Measurements from ENCODE around the gene SKIDA1. TPM values are rescaled to one million over a fixed set of nuclear protein-coding genes. Genes with fewer than 3 reads are reported as not detected.
A peak's percentile ranks its signal among the peaks of the same experiment; 100 is the strongest.

SKIDA1 gene
- total RNA-seq, 1 experiment from 2014 or later, result 10.4 TPM

- H3K4me3 ChIP-seq (ENCODE audit: insufficient read depth, low read depth, low read length), result peak overlapping the region; percentile 82
- H3K36me3 ChIP-seq (replicated peaks; ENCODE audit: control insufficient read depth, insufficient read depth, low read length), result no peaks in the 10 kb centered on the region
- H3K27me3 ChIP-seq (ENCODE audit: control insufficient read depth, insufficient read depth, low read length), result peaks cover 33% of the 10 kb centered on the region
- DNase-seq, result peak; percentile 66
Measured at GRCh38 chr10:21495002-21495751, 30.3 kb downstream of the SKIDA1 start.

GRCh38 chr10:21494191-21495001 lies 31.1 kb downstream of the SKIDA1 start:
- peak overlapping the region; percentile 82 for H3K4me3 ChIP-seq (ENCODE audit: insufficient read depth, low read depth, low read length)
- peaks cover 25% of the 10 kb centered on the region for H3K27me3 ChIP-seq (ENCODE audit: control insufficient read depth, insufficient read depth, low read length)
- DNase-seq, result peak; percentile 77
- no peaks in the 10 kb centered on the region for H3K36me3 ChIP-seq (replicated peaks; ENCODE audit: control insufficient read depth, insufficient read depth, low read length)

- peak overlapping the region; percentile 82; the same call in 1 of the 2 replicates for H3K4me3 ChIP-seq (ENCODE audit: insufficient read depth, low read depth, low read length)
- no peaks in the 10 kb centered on the region for H3K36me3 ChIP-seq (replicated peaks; ENCODE audit: control insufficient read depth, insufficient read depth, low read length)
- peaks cover 19% of the 10 kb centered on the region; the same call in 1 of the 2 replicates for H3K27me3 ChIP-seq (ENCODE audit: control insufficient read depth, insufficient read depth, low read length)
- DNase-seq, result no peak
Measured at GRCh38 chr10:21493784-21494183, 31.7 kb downstream of the SKIDA1 start.

GRCh38 chr10:21492421-21492820 lies 33.1 kb downstream of the SKIDA1 start:
- H3K36me3 ChIP-seq (replicated peaks; ENCODE audit: control insufficient read depth, insufficient read depth, low read length), result no peaks in the 10 kb centered on the region
- H3K4me3 ChIP-seq (ENCODE audit: insufficient read depth, low read depth, low read length), result no peak overlapping the region
- no peak for DNase-seq
- peaks cover 5% of the 10 kb centered on the region; the same call in 1 of the 2 replicates for H3K27me3 ChIP-seq (ENCODE audit: control insufficient read depth, insufficient read depth, low read length)

GRCh38 chr10:21490711-21491105 lies 34.8 kb downstream of the SKIDA1 start:
- DNase-seq, result no peak
- Histone ChIP-seq H3K4me3 (ENCODE audit: insufficient read depth, low read depth, low read length) (no peak overlapping the region), H3K27me3 (ENCODE audit: control insufficient read depth, insufficient read depth, low read length) (peaks cover 5% of the 10 kb centered on the region; the same call in 1 of the 2 replicates), H3K36me3 (replicated peaks; ENCODE audit: control insufficient read depth, insufficient read depth, low read length) (no peaks in the 10 kb centered on the region)

- Histone ChIP-seq H3K36me3 (replicated peaks; ENCODE audit: control insufficient read depth, insufficient read depth, low read length) (no peaks in the 10 kb centered on the region), H3K4me3 (ENCODE audit: insufficient read depth, low read depth, low read length) (no peak overlapping the region)
- no peak for DNase-seq
Measured at GRCh38 chr10:21490028-21490710, 35.3 kb downstream of the SKIDA1 start.

GRCh38 chr10:21488957-21489446 lies 36.5 kb downstream of the SKIDA1 start:
- DNase-seq, result no peak
- Histone ChIP-seq H3K36me3 (replicated peaks; ENCODE audit: control insufficient read depth, insufficient read depth, low read length) (no peaks in the 10 kb centered on the region), H3K4me3 (ENCODE audit: insufficient read depth, low read depth, low read length) (no peak overlapping the region), H3K27me3 (ENCODE audit: control insufficient read depth, insufficient read depth, low read length) (peaks cover 2% of the 10 kb centered on the region; the same call in 1 of the 2 replicates)

More at GRCh38 chr10:21490028-21490710, 35.3 kb downstream of the SKIDA1 start:
- peaks cover 5% of the 10 kb centered on the region; the same call in 1 of the 2 replicates for H3K27me3 ChIP-seq (ENCODE audit: control insufficient read depth, insufficient read depth, low read length)

- Histone ChIP-seq H3K4me3 (ENCODE audit: insufficient read depth, low read depth, low read length) (no peak overlapping the region), H3K36me3 (replicated peaks; ENCODE audit: control insufficient read depth, insufficient read depth, low read length) (no peaks in the 10 kb centered on the region), H3K27me3 (ENCODE audit: control insufficient read depth, insufficient read depth, low read length) (no peaks in the 10 kb centered on the region)
- DNase-seq, result no peak
Measured at GRCh38 chr10:21488246-21488956, 37.1 kb downstream of the SKIDA1 start.

- DNase-seq, result no peak
- Histone ChIP-seq H3K27me3 (ENCODE audit: control insufficient read depth, insufficient read depth, low read length) (no peaks in the 10 kb centered on the region), H3K4me3 (ENCODE audit: insufficient read depth, low read depth, low read length) (no peak overlapping the region), H3K36me3 (replicated peaks; ENCODE audit: control insufficient read depth, insufficient read depth, low read length) (no peaks in the 10 kb centered on the region)
Measured at GRCh38 chr10:21487416-21488180, 37.9 kb downstream of the SKIDA1 start.

- Histone ChIP-seq H3K27me3 (ENCODE audit: control insufficient read depth, insufficient read depth, low read length) (no peaks in the 10 kb centered on the region), H3K4me3 (ENCODE audit: insufficient read depth, low read depth, low read length) (no peak overlapping the region), H3K36me3 (replicated peaks; ENCODE audit: control insufficient read depth, insufficient read depth, low read length) (no peaks in the 10 kb centered on the region)
- DNase-seq, result no peak
Measured at GRCh38 chr10:21482821-21483220, 42.7 kb downstream of the SKIDA1 start.

- Histone ChIP-seq H3K27me3 (ENCODE audit: control insufficient read depth, insufficient read depth, low read length) (no peaks in the 10 kb centered on the region), H3K36me3 (replicated peaks; ENCODE audit: control insufficient read depth, insufficient read depth, low read length) (no peaks in the 10 kb centered on the region), H3K4me3 (ENCODE audit: insufficient read depth, low read depth, low read length) (no peak overlapping the region)
- DNase-seq, result no peak
Measured at GRCh38 chr10:21481407-21481806, 44.1 kb downstream of the SKIDA1 start.

- no peaks in the 10 kb centered on the region for H3K27me3 ChIP-seq (ENCODE audit: control insufficient read depth, insufficient read depth, low read length)
- DNase-seq, result no peak
- H3K4me3 ChIP-seq (ENCODE audit: insufficient read depth, low read depth, low read length), result no peak overlapping the region
- H3K36me3 ChIP-seq (replicated peaks; ENCODE audit: control insufficient read depth, insufficient read depth, low read length), result no peaks in the 10 kb centered on the region
Measured at GRCh38 chr10:21479570-21480315, 45.7 kb downstream of the SKIDA1 start.

- H3K36me3 ChIP-seq (replicated peaks; ENCODE audit: control insufficient read depth, insufficient read depth, low read length), result no peaks in the 10 kb centered on the region
- no peak for DNase-seq
- H3K27me3 ChIP-seq (ENCODE audit: control insufficient read depth, insufficient read depth, low read length), result no peaks in the 10 kb centered on the region
- H3K4me3 ChIP-seq (ENCODE audit: insufficient read depth, low read depth, low read length), result no peak overlapping the region
Measured at GRCh38 chr10:21475393-21475792, 50.1 kb downstream of the SKIDA1 start.
